ENCODE results near the gene COPG2. TPM values are rescaled to one million over a fixed set of nuclear protein-coding genes. Genes with fewer than 3 reads are reported as not detected.
"Not testable (repeated sequence)": the region's sequence is repeated elsewhere in the genome, so short reads cannot be mapped to it uniquely, and the experiment has no call there.

The COPG2 gene
- total RNA-seq, 1 donor from 2014 or later = 36.8 TPM

DNA sequence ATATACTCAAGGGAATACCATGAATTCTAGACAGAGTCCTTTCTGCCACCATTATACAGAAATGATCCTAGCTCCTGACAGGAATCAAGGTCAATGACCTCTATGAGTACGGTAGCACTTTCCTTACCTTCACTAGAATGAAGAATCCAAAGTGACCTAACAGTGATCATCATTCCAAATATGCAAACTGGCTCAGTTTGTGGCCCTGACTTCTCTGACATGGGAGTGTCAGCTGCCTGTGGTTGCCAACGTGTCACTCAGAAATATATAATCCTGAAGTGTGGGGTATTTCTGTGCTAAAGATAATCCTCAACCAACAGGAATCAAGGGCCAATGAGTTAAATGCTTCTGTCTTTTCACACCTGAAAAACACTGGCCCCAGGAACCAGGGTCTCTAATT is 45.7 kb downstream of the COPG2 start:
- Mint-ChIP-seq H3K36me3 (ENCODE audit: unreplicated experiment) (peaks cover 16% of the 10 kb centered on the region), H3K4me1 (ENCODE audit: low read depth, unreplicated experiment) (no peaks in the 10 kb centered on the region), H3K27ac (ENCODE audit: unreplicated experiment) (no peak overlapping the region), H3K4me3 (ENCODE audit: unreplicated experiment) (no peak overlapping the region), H3K9me3 (ENCODE audit: unreplicated experiment) (no peaks in the 10 kb centered on the region), H3K27me3 (ENCODE audit: unreplicated experiment) (no peaks in the 10 kb centered on the region)
- DNase-seq = no peak
- TF ChIP-seq, protein P1, sequence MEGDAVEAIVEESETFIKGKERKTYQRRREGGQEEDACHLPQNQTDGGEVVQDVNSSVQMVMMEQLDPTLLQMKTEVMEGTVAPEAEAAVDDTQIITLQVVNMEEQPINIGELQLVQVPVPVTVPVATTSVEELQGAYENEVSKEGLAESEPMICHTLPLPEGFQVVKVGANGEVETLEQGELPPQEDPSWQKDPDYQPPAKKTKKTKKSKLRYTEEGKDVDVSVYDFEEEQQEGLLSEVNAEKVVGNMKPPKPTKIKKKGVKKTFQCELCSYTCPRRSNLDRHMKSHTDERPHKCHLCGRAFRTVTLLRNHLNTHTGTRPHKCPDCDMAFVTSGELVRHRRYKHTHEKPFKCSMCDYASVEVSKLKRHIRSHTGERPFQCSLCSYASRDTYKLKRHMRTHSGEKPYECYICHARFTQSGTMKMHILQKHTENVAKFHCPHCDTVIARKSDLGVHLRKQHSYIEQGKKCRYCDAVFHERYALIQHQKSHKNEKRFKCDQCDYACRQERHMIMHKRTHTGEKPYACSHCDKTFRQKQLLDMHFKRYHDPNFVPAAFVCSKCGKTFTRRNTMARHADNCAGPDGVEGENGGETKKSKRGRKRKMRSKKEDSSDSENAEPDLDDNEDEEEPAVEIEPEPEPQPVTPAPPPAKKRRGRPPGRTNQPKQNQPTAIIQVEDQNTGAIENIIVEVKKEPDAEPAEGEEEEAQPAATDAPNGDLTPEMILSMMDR (IDR thresholded peaks at IDR 0.05; ENCODE audit: partially characterized antibody, unreplicated experiment) = no peak

DNA sequence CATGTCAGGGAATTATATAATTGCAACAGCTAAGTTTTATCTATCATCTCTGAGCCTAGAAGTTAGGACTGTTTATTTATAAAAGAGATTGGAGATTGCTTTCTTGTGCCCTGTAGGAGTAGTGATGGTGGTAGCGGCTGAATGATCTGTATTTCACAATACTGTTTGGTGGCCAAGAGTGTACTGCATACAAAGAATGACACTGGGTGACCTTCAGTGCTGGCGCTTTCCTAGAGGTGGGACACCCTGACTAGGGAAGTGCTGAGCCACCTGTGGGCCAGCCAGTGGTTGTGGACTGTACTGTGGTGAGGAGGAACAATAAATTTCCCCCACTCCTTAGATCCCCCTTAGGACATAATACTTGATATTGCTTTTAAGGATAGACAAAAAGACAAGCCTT is 53.0 kb downstream of the COPG2 start:
- no peaks in the 10 kb centered on the region for H3K27me3 Mint-ChIP-seq (ENCODE audit: unreplicated experiment)
- H3K9me3 Mint-ChIP-seq (ENCODE audit: unreplicated experiment) = no peaks in the 10 kb centered on the region
- no peaks in the 10 kb centered on the region for H3K36me3 Mint-ChIP-seq (ENCODE audit: unreplicated experiment)
- H3K27ac Mint-ChIP-seq (ENCODE audit: unreplicated experiment) = no peak overlapping the region
- no peak overlapping the region for H3K4me3 Mint-ChIP-seq (ENCODE audit: unreplicated experiment)
- no peak for DNase-seq
- no peaks in the 10 kb centered on the region for H3K4me1 Mint-ChIP-seq (ENCODE audit: low read depth, unreplicated experiment)
- TF ChIP-seq, protein P1 (IDR thresholded peaks at IDR 0.05; ENCODE audit: partially characterized antibody, unreplicated experiment) = no peak

DNA sequence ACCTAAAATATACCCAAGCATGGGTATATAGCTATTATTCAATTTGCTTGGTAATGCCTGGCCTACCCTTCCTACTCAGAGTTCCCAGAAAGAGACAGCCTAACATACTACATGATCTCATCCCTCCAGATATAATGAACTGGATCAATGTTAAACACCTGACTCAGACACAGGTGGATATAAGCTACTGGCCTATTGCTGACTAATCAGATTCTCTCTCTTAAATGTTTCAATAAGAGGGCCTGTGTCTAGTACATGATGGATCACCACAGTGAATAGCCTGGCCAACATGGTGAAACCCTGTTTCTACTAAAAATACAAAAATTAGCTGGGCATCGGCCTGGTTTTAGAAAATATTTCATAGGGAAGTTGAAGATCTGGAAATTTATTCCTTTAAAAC is 54.1 kb downstream of the COPG2 start:
- DNase-seq = no peak
- Mint-ChIP-seq H3K4me3 (ENCODE audit: unreplicated experiment) (no peak overlapping the region), H3K4me1 (ENCODE audit: low read depth, unreplicated experiment) (no peaks in the 10 kb centered on the region), H3K9me3 (ENCODE audit: unreplicated experiment) (no peaks in the 10 kb centered on the region), H3K27ac (ENCODE audit: unreplicated experiment) (no peak overlapping the region), H3K36me3 (ENCODE audit: unreplicated experiment) (peaks cover 1% of the 10 kb centered on the region), H3K27me3 (ENCODE audit: unreplicated experiment) (no peaks in the 10 kb centered on the region)
- TF ChIP-seq, protein P1 (IDR thresholded peaks at IDR 0.05; ENCODE audit: partially characterized antibody, unreplicated experiment) = no peak

DNA sequence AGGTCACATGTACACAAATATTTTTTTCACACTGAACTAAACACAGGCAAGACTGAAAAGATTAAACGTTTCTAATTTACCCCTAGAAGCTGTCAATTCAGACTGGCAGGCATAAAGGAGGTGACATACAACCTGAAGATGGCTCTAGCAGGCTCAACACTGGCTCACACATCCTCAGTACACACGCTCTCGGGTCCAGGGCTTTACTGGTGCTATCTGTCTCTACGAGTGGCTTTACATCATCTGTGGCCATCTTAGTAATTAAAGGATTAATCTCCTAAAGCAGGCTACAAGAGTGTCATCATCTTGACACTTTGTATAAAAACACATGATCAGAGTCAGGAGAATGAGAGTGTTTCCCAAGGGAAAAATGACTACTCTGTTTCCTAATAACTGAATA is 57.3 kb downstream of the COPG2 start:
- TF ChIP-seq, protein P1 (IDR thresholded peaks at IDR 0.05; ENCODE audit: partially characterized antibody, unreplicated experiment) = no peak
- Mint-ChIP-seq H3K36me3 (ENCODE audit: unreplicated experiment) (peaks cover 5% of the 10 kb centered on the region), H3K27ac (ENCODE audit: unreplicated experiment) (no peak overlapping the region), H3K4me3 (ENCODE audit: unreplicated experiment) (no peak overlapping the region), H3K9me3 (ENCODE audit: unreplicated experiment) (no peaks in the 10 kb centered on the region), H3K4me1 (ENCODE audit: low read depth, unreplicated experiment) (no peaks in the 10 kb centered on the region), H3K27me3 (ENCODE audit: unreplicated experiment) (no peaks in the 10 kb centered on the region)
- DNase-seq = no peak

DNA sequence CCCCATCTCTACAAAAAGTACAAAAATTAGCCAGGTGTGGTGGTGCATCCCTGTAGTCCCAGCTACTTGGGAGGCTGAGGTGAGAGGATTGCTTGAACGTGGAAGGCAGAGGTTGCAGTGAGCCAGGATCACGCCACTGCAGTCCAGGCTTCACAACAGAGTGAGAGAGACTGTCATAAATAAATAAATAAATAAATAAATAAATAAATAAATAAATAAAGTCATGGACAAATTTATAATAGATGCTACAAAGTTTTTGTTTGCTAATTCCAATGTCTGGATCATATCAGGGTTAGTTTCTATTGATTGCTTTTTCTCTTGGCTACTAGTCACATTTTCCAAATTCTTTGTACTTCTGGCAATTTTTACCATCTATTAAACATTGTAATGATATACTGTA is 61.5 kb downstream of the COPG2 start:
- not testable (repeated sequence) for H3K4me1 Mint-ChIP-seq (ENCODE audit: low read depth, unreplicated experiment); DNase-seq; H3K27ac Mint-ChIP-seq (ENCODE audit: unreplicated experiment); H3K4me3 Mint-ChIP-seq (ENCODE audit: unreplicated experiment); H3K9me3 Mint-ChIP-seq (ENCODE audit: unreplicated experiment); H3K27me3 Mint-ChIP-seq (ENCODE audit: unreplicated experiment); H3K36me3 Mint-ChIP-seq (ENCODE audit: unreplicated experiment)

DNA sequence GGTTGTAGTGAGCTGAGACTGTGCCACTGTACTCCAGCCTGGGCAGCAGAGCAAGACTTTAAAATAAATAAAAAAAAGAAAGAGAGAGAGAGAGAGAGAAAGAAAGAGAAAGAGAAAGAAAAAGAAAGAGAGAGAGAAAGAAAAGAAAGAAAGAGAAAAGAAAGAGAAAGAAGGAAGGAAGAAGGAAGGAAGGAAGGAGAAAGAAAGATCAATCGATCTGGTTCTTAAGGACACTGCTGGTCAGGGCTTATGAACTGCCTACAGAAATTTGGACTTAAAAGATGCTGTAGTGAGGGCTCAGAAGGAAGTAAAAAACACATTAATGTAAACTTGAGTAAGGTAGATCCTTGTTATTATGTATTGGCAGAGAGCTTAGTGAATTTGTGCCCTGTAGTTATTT is 62.4 kb downstream of the COPG2 start:
- H3K27ac Mint-ChIP-seq (ENCODE audit: unreplicated experiment) = no peak overlapping the region
- peaks cover 5% of the 10 kb centered on the region for H3K36me3 Mint-ChIP-seq (ENCODE audit: unreplicated experiment)
- DNase-seq = no peak
- no peaks in the 10 kb centered on the region for H3K27me3 Mint-ChIP-seq (ENCODE audit: unreplicated experiment)
- no peak overlapping the region for H3K4me3 Mint-ChIP-seq (ENCODE audit: unreplicated experiment)
- TF ChIP-seq, protein P1 (IDR thresholded peaks at IDR 0.05; ENCODE audit: partially characterized antibody, unreplicated experiment) = no peak
- H3K9me3 Mint-ChIP-seq (ENCODE audit: unreplicated experiment) = no peaks in the 10 kb centered on the region
- H3K4me1 Mint-ChIP-seq (ENCODE audit: low read depth, unreplicated experiment) = no peaks in the 10 kb centered on the region
